Measurements from ENCODE around the gene ABCA4.
A peak's percentile ranks its signal among the peaks of the same experiment; 100 is the strongest.

ABCA4 gene

GRCh38 chr1:94056996-94057395 lies 64.0 kb downstream of the ABCA4 start:
- FAIRE-seq = no peak
- peak; percentile 22 for DNase-seq (ENCODE audit: low spot score)

GRCh38 chr1:94056171-94056570 lies 64.8 kb downstream of the ABCA4 start:
- DNase-seq (ENCODE audit: low spot score) (no peak), FAIRE-seq (no peak)

GRCh38 chr1:94055459-94056122 lies 65.4 kb downstream of the ABCA4 start:
- DNase-seq (ENCODE audit: low spot score) (peak; percentile 85), FAIRE-seq (peak; percentile 93)

GRCh38 chr1:94050675-94051074 lies 70.3 kb downstream of the ABCA4 start:
- DNase-seq (ENCODE audit: low spot score) = no peak
- FAIRE-seq = no peak

- FAIRE-seq (no peak), DNase-seq (ENCODE audit: low spot score) (no peak)
Measured at GRCh38 chr1:94050254-94050653, 70.7 kb downstream of the ABCA4 start.

- DNase-seq (ENCODE audit: low spot score) (no peak), FAIRE-seq (no peak)
Measured at GRCh38 chr1:94049791-94050190, 71.2 kb downstream of the ABCA4 start.

GRCh38 chr1:94048413-94049164 lies 72.4 kb downstream of the ABCA4 start:
- DNase-seq (ENCODE audit: low spot score) (no peak), FAIRE-seq (no peak)

GRCh38 chr1:94047949-94048348 lies 73.0 kb downstream of the ABCA4 start:
- DNase-seq (ENCODE audit: low spot score) (no peak), FAIRE-seq (no peak)

- DNase-seq (ENCODE audit: low spot score) (peak; percentile 93), FAIRE-seq (peak; percentile 82)
Measured at GRCh38 chr1:94045465-94046056, 75.4 kb downstream of the ABCA4 start.

GRCh38 chr1:94044891-94045290 lies 76.1 kb downstream of the ABCA4 start:
- FAIRE-seq = no peak
- DNase-seq (ENCODE audit: low spot score) = no peak

GRCh38 chr1:94044290-94044790 lies 76.6 kb downstream of the ABCA4 start:
- no peak for FAIRE-seq
- DNase-seq (ENCODE audit: low spot score) = no peak

- DNase-seq (ENCODE audit: low spot score) (no peak), FAIRE-seq (no peak)
Measured at GRCh38 chr1:94043738-94044289, 77.1 kb downstream of the ABCA4 start.

GRCh38 chr1:94042388-94042787 lies 78.6 kb downstream of the ABCA4 start:
- FAIRE-seq (no peak), DNase-seq (ENCODE audit: low spot score) (no peak)

GRCh38 chr1:94039871-94040569 lies 80.9 kb downstream of the ABCA4 start:
- no peak for FAIRE-seq
- no peak for DNase-seq (ENCODE audit: low spot score)

GRCh38 chr1:94039514-94039870 lies 81.5 kb downstream of the ABCA4 start:
- DNase-seq (ENCODE audit: low spot score) = peak; percentile 41
- no peak for FAIRE-seq

- DNase-seq (ENCODE audit: low spot score) = no peak
- FAIRE-seq = no peak
Measured at GRCh38 chr1:94038511-94038910, 82.4 kb downstream of the ABCA4 start.

GRCh38 chr1:94037392-94038229 lies 83.3 kb downstream of the ABCA4 start:
- DNase-seq (ENCODE audit: low spot score) (no peak), FAIRE-seq (no peak)

GRCh38 chr1:94036730-94037129 lies 84.2 kb downstream of the ABCA4 start:
- no peak for DNase-seq (ENCODE audit: low spot score)
- no peak for FAIRE-seq

GRCh38 chr1:94033849-94034248 lies 87.1 kb downstream of the ABCA4 start:
- FAIRE-seq = no peak
- DNase-seq (ENCODE audit: low spot score) = no peak

GRCh38 chr1:94032637-94033036 lies 88.3 kb downstream of the ABCA4 start:
- no peak for FAIRE-seq
- DNase-seq (ENCODE audit: low spot score) = no peak

GRCh38 chr1:94031591-94031990 lies 89.4 kb downstream of the ABCA4 start:
- DNase-seq (ENCODE audit: low spot score) (no peak), FAIRE-seq (no peak)

All from RCC 7860 (cell line).